CD4-positive, CD25-positive, alpha-beta regulatory T cell (primary cell): Measurements from ENCODE around the gene GIMAP6. TPM values are rescaled to one million over a fixed set of nuclear protein-coding genes. Genes with fewer than 3 reads are reported as not detected.

Experiments used
- ATAC-seq, 2 donors: fragments of 150-1000 bp; cut with Tn5 transposase; one replicate each; pipeline ENCODE4 v1.10.0; 2021; ENCODE audit warnings: low read depth in 2 of 2, moderate number of reproducible peaks in 2 of 2, moderate library complexity in 1 of 2
- DNase-seq, 3 donors: peaks; one replicate each; pipeline versions ENCODE4 v3.0.0 to v3.0.0-alpha.2; 2012 to 2022; ENCODE audit warnings: mixed read lengths in 1 of 3
- H3K27ac ChIP-seq: one replicate; pipeline ENCODE4 v1.7.0; 2013; ENCODE audit warnings: mild to moderate bottlenecking, low read length; ENCODE audit not compliant: insufficient read depth, poor library complexity, severe bottlenecking
- H3K27me3 ChIP-seq: one replicate; pipeline ENCODE4 v1.7.0; 2013; ENCODE audit warnings: low read length; ENCODE audit not compliant: control insufficient read depth, insufficient read depth
- H3K36me3 ChIP-seq: one replicate; pipeline ENCODE4 v1.7.0; 2013; ENCODE audit warnings: mild to moderate bottlenecking, low read length, moderate library complexity; ENCODE audit not compliant: control insufficient read depth, insufficient read depth
- H3K4me1 ChIP-seq: 2 replicates; pipeline ENCODE4 v1.7.0; 2013; ENCODE audit warnings: mild to moderate bottlenecking, low read length; ENCODE audit not compliant: insufficient read depth, control insufficient read depth, poor library complexity, severe bottlenecking
- H3K4me3 ChIP-seq: one replicate; pipeline ENCODE4 v1.7.0; 2013; ENCODE audit warnings: low read depth, mild to moderate bottlenecking, low read length, moderate library complexity
- H3K9me3 ChIP-seq, 2 experiments: 1 replicate in 1 of 2; 2 replicates in 1 of 2; pipeline ENCODE4 v1.7.0; 2013; ENCODE audit warnings: low read length in 2 of 2, mild to moderate bottlenecking in 1 of 2, moderate library complexity in 1 of 2; ENCODE audit not compliant: control insufficient read depth in 2 of 2
- H3K27ac Mint-ChIP-seq, 3 donors: one replicate each; pipeline ENCODE4 v1.8.0; 2020 to 2022; ENCODE audit warnings: mild to moderate bottlenecking in 3 of 3, mixed read lengths in 3 of 3, moderate library complexity in 2 of 3
- H3K27me3 Mint-ChIP-seq: one replicate; pipeline ENCODE4 v1.8.0; 2022; ENCODE audit warnings: mild to moderate bottlenecking, mixed read lengths
- H3K36me3 Mint-ChIP-seq: one replicate; pipeline ENCODE4 v1.8.0; 2020; ENCODE audit warnings: mixed read lengths
- H3K4me1 Mint-ChIP-seq, 4 donors: one replicate each; pipeline ENCODE4 v1.8.0; 2020 to 2022; ENCODE audit warnings: mixed read lengths in 4 of 4, mild to moderate bottlenecking in 1 of 4
- H3K4me3 Mint-ChIP-seq, 4 donors: one replicate each; pipeline ENCODE4 v1.8.0; 2020 to 2022; ENCODE audit warnings: mild to moderate bottlenecking in 4 of 4, mixed read lengths in 4 of 4, moderate library complexity in 3 of 4
- H3K9me3 Mint-ChIP-seq, 7 donors: one replicate each; pipeline ENCODE4 v1.8.0; 2020 to 2022; ENCODE audit warnings: mixed read lengths in 7 of 7, mild to moderate bottlenecking in 3 of 7, moderate library complexity in 2 of 7
- polyA plus RNA-seq, 4 donors: library from polyadenylated mRNA; unstranded; fragments of 300-500 nt; fragmentation: Illumina TruSeq; gene quantifications; one replicate each; pipeline ENCODE4 v1.2.3, GENCODE V29; 2021
- total RNA-seq: library from RNA; stranded (reverse); gene quantifications from one replicate; pipeline ENCODE4 v1.2.3, GENCODE V29; 2022

GIMAP6 gene
- total and polyA plus RNA-seq, 5 donors from 2014 or later = 43.8 to 236 (median 134) TPM

GRCh38 chr7:150660939-150661613, 28.9 kb upstream of the GIMAP6 start:
- Mint-ChIP-seq H3K36me3 (peaks cover 2% of the 10 kb centered on the region), H3K9me3 (peaks cover 0 to 12% (median 5%) of the 10 kb centered on the region in 7 donors), H3K4me3 (peak overlapping the region in 1 of 4 donors; percentile 58), H3K4me1 (peaks cover 14 to 66% (median 54%) of the 10 kb centered on the region in 4 donors), H3K27me3 (no peaks in the 10 kb centered on the region), H3K27ac (peak overlapping the region; percentile 1 to 65 (median 59))
- Histone ChIP-seq H3K27me3 (no peaks in the 10 kb centered on the region), H3K36me3 (no peaks in the 10 kb centered on the region), H3K9me3 (peaks cover 5 to 11% of the 10 kb centered on the region in 2 experiments), H3K4me1 (peaks cover 43% of the 10 kb centered on the region), H3K27ac (no peak overlapping the region), H3K4me3 (no peak overlapping the region)
- no peak for ATAC-seq
- DNase-seq = no peak

GRCh38 chr7:150657526-150657925, 25.3 kb upstream of the GIMAP6 start:
- peaks cover 5 to 11% of the 10 kb centered on the region in 2 experiments for H3K9me3 ChIP-seq
- Mint-ChIP-seq H3K4me1 (peaks cover 17 to 46% (median 27%) of the 10 kb centered on the region in 4 donors), H3K36me3 (peaks cover 6% of the 10 kb centered on the region), H3K27me3 (no peaks in the 10 kb centered on the region), H3K4me3 (peak overlapping the region in 1 of 4 donors; percentile 49), H3K9me3 (peaks cover 3 to 17% (median 4%) of the 10 kb centered on the region in 7 donors), H3K27ac (peak overlapping the region in 1 of 3 donors; percentile 29)
- no peak overlapping the region for H3K4me3 ChIP-seq
- no peaks in the 10 kb centered on the region for H3K36me3 ChIP-seq
- ATAC-seq = no peak
- DNase-seq = no peak
- H3K27me3 ChIP-seq = no peaks in the 10 kb centered on the region
- H3K27ac ChIP-seq = no peak overlapping the region
- peaks cover 8% of the 10 kb centered on the region for H3K4me1 ChIP-seq

- Histone ChIP-seq H3K4me3 (no peak overlapping the region), H3K27me3 (no peaks in the 10 kb centered on the region), H3K9me3 (peaks cover 5 to 11% of the 10 kb centered on the region in 2 experiments), H3K4me1 (no peaks in the 10 kb centered on the region), H3K27ac (no peak overlapping the region), H3K36me3 (no peaks in the 10 kb centered on the region)
- peaks cover 11% of the 10 kb centered on the region for H3K36me3 Mint-ChIP-seq
- H3K9me3 Mint-ChIP-seq = peaks cover 3 to 28% (median 8%) of the 10 kb centered on the region in 7 donors
- H3K4me1 Mint-ChIP-seq = peaks cover 12 to 38% (median 19%) of the 10 kb centered on the region in 4 donors
- DNase-seq (no peak), ATAC-seq (no peak)
- no peak overlapping the region for H3K27ac Mint-ChIP-seq
- no peak overlapping the region for H3K4me3 Mint-ChIP-seq
- H3K27me3 Mint-ChIP-seq = no peaks in the 10 kb centered on the region
These were observed 23.9 kb upstream of the GIMAP6 start for GRCh38 chr7:150656047-150656446.

GRCh38 chr7:150654692-150655091, 22.5 kb upstream of the GIMAP6 start:
- peaks cover 11% of the 10 kb centered on the region for H3K36me3 Mint-ChIP-seq
- H3K4me3 ChIP-seq = no peak overlapping the region
- H3K27me3 ChIP-seq = no peaks in the 10 kb centered on the region
- no peak overlapping the region for H3K27ac ChIP-seq
- DNase-seq (no peak), ATAC-seq (no peak)
- H3K27ac Mint-ChIP-seq = peak overlapping the region in 1 of 3 donors; percentile 36
- peaks cover 5 to 11% of the 10 kb centered on the region in 2 experiments for H3K9me3 ChIP-seq
- no peak overlapping the region for H3K4me3 Mint-ChIP-seq
- H3K36me3 ChIP-seq = no peaks in the 10 kb centered on the region
- no peaks in the 10 kb centered on the region for H3K4me1 ChIP-seq
- H3K27me3 Mint-ChIP-seq = no peaks in the 10 kb centered on the region
- H3K4me1 Mint-ChIP-seq = peaks cover 9 to 31% (median 11%) of the 10 kb centered on the region in 4 donors
- H3K9me3 Mint-ChIP-seq = peaks cover 3 to 37% (median 10%) of the 10 kb centered on the region in 7 donors

- H3K27ac ChIP-seq = no peak overlapping the region
- ATAC-seq (no peak), DNase-seq (no peak)
- no peaks in the 10 kb centered on the region for H3K36me3 ChIP-seq
- no peaks in the 10 kb centered on the region for H3K27me3 ChIP-seq
- Mint-ChIP-seq H3K4me3 (peak overlapping the region in 1 of 4 donors; percentile 39), H3K36me3 (peaks cover 17% of the 10 kb centered on the region), H3K4me1 (peaks cover 17 to 68% (median 26%) of the 10 kb centered on the region in 4 donors), H3K27me3 (no peaks in the 10 kb centered on the region), H3K27ac (peak overlapping the region; percentile 80 to 97 (median 81)), H3K9me3 (peaks cover 0 to 31% (median 10%) of the 10 kb centered on the region in 7 donors)
- no peaks in the 10 kb centered on the region for H3K9me3 ChIP-seq
- no peak overlapping the region for H3K4me3 ChIP-seq
- H3K4me1 ChIP-seq = peaks cover 13% of the 10 kb centered on the region
These were observed 16.8 kb upstream of the GIMAP6 start for GRCh38 chr7:150649080-150649385.

- Mint-ChIP-seq H3K4me1 (peaks cover 13 to 68% (median 29%) of the 10 kb centered on the region in 4 donors), H3K4me3 (peak overlapping the region in 3 of 4 donors; percentile 54 to 73 (median 65)), H3K9me3 (peaks cover 0 to 33% (median 8%) of the 10 kb centered on the region in 7 donors), H3K27me3 (no peaks in the 10 kb centered on the region), H3K27ac (peak overlapping the region; percentile 81 to 97 (median 90)), H3K36me3 (peaks cover 18% of the 10 kb centered on the region)
- peaks cover 13% of the 10 kb centered on the region for H3K4me1 ChIP-seq
- H3K27me3 ChIP-seq = no peaks in the 10 kb centered on the region
- no peaks in the 10 kb centered on the region for H3K9me3 ChIP-seq
- peak in 1 of 2 donors; percentile 65 for ATAC-seq
- H3K4me3 ChIP-seq = peak overlapping the region; percentile 35
- no peak for DNase-seq
- H3K27ac ChIP-seq = no peak overlapping the region
- no peaks in the 10 kb centered on the region for H3K36me3 ChIP-seq
These were observed 16.3 kb upstream of the GIMAP6 start for GRCh38 chr7:150648353-150649079.

- H3K4me1 Mint-ChIP-seq = peaks cover 16 to 86% (median 34%) of the 10 kb centered on the region in 4 donors
- H3K27me3 ChIP-seq = no peaks in the 10 kb centered on the region
- H3K36me3 Mint-ChIP-seq = peaks cover 14% of the 10 kb centered on the region
- no peaks in the 10 kb centered on the region for H3K9me3 ChIP-seq
- peaks cover 0 to 15% (median 4%) of the 10 kb centered on the region in 7 donors for H3K9me3 Mint-ChIP-seq
- no peaks in the 10 kb centered on the region for H3K27me3 Mint-ChIP-seq
- H3K4me1 ChIP-seq = peaks cover 13% of the 10 kb centered on the region
- ATAC-seq = no peak
- H3K27ac ChIP-seq = no peak overlapping the region
- H3K4me3 ChIP-seq = no peak overlapping the region
- DNase-seq = no peak
- H3K27ac Mint-ChIP-seq = peak overlapping the region in 2 of 3 donors; percentile 64 to 72
- H3K4me3 Mint-ChIP-seq = peak overlapping the region in 3 of 4 donors; percentile 4 to 48 (median 39)
- H3K36me3 ChIP-seq = no peaks in the 10 kb centered on the region
These were observed 13.3 kb upstream of the GIMAP6 start for GRCh38 chr7:150645259-150646020.
